Mesothelial cell of epicardium (in vitro differentiated cells): ENCODE results near the gene CPT1B. TPM values are rescaled to one million over a fixed set of nuclear protein-coding genes. Genes with fewer than 3 reads are reported as not detected.
A peak's percentile ranks its signal among the peaks of the same experiment; 100 is the strongest.
"Not testable (repeated sequence)": the region's sequence is repeated elsewhere in the genome, so short reads cannot be mapped to it uniquely, and the experiment has no call there.

Experiments used
- DNase-seq, 2 experiments: peaks; one replicate each; pipeline ENCODE4 v3.0.0; 2021; ENCODE audit warnings: low spot score in 2 of 2; ENCODE audit not compliant: unreplicated experiment in 2 of 2
- H3K27ac Mint-ChIP-seq: 2 replicates; pipeline ENCODE4 v1.8.0; 2021; ENCODE audit warnings: mixed read lengths
- H3K27me3 Mint-ChIP-seq: 2 replicates; pipeline ENCODE4 v1.8.0; 2021; ENCODE audit warnings: low read depth, mixed read lengths
- H3K36me3 Mint-ChIP-seq: 2 replicates; pipeline ENCODE4 v1.8.0; 2021; ENCODE audit warnings: mixed read lengths
- H3K4me1 Mint-ChIP-seq: 2 replicates; pipeline ENCODE4 v1.8.0; 2021; ENCODE audit warnings: mixed read lengths
- H3K4me3 Mint-ChIP-seq: 2 replicates; pipeline ENCODE4 v1.8.0; 2021; ENCODE audit warnings: mild to moderate bottlenecking, moderate library complexity, mixed read lengths
- H3K9me3 Mint-ChIP-seq: 2 replicates; pipeline ENCODE4 v1.8.0; 2021; ENCODE audit warnings: mixed read lengths
- CTCF ChIP-seq: fragments of 200-600 bp; sonication (generic); IDR thresholded peaks from one replicate; pipeline ENCODE4 v1.5.0; 2021; ENCODE audit warnings: antibody characterized with exemption; ENCODE audit not compliant: unreplicated experiment
- total RNA-seq: library from RNA; stranded (reverse); gene quantifications from 3 replicates; pipeline ENCODE4 v1.2.1, GENCODE V29; 2021

Gene CPT1B
- total RNA-seq, 1 donor from 2014 or later: 109 TPM

GRCh38 chr22:50540381-50540780 lies 37.8 kb downstream of the CPT1B start:
- no peak for TF ChIP-seq CTCF
- H3K27ac Mint-ChIP-seq: no peak overlapping the region
- H3K9me3 Mint-ChIP-seq: no peaks in the 10 kb centered on the region
- no peak for DNase-seq
- H3K4me3 Mint-ChIP-seq: no peak overlapping the region
- H3K36me3 Mint-ChIP-seq: no peaks in the 10 kb centered on the region
- H3K27me3 Mint-ChIP-seq: no peaks in the 10 kb centered on the region
- H3K4me1 Mint-ChIP-seq: peaks cover 15% of the 10 kb centered on the region

- no peaks in the 10 kb centered on the region for H3K9me3 Mint-ChIP-seq
- no peak overlapping the region for H3K4me3 Mint-ChIP-seq
- no peak for DNase-seq
- H3K36me3 Mint-ChIP-seq: no peaks in the 10 kb centered on the region
- peaks cover 26% of the 10 kb centered on the region for H3K4me1 Mint-ChIP-seq
- H3K27me3 Mint-ChIP-seq: peaks cover 4% of the 10 kb centered on the region
- TF ChIP-seq CTCF: no peak
- H3K27ac Mint-ChIP-seq: no peak overlapping the region
Measured at GRCh38 chr22:50537765-50538164, 40.5 kb downstream of the CPT1B start.

- Mint-ChIP-seq H3K9me3 (no peaks in the 10 kb centered on the region), H3K4me1 (peaks cover 30% of the 10 kb centered on the region), H3K36me3 (no peaks in the 10 kb centered on the region), H3K27ac (no peak overlapping the region), H3K27me3 (peaks cover 11% of the 10 kb centered on the region), H3K4me3 (no peak overlapping the region)
- TF ChIP-seq CTCF: no peak
- DNase-seq: no peak
Measured at GRCh38 chr22:50536226-50536625, 42.0 kb downstream of the CPT1B start.

- no peak for DNase-seq
- Mint-ChIP-seq H3K4me3 (no peak overlapping the region), H3K9me3 (no peaks in the 10 kb centered on the region), H3K4me1 (peaks cover 32% of the 10 kb centered on the region), H3K36me3 (no peaks in the 10 kb centered on the region), H3K27me3 (peaks cover 19% of the 10 kb centered on the region), H3K27ac (no peak overlapping the region)
- TF ChIP-seq CTCF: no peak
Measured at GRCh38 chr22:50535113-50535512, 43.1 kb downstream of the CPT1B start.

GRCh38 chr22:50533856-50534711 lies 44.1 kb downstream of the CPT1B start:
- not testable (repeated sequence) for H3K36me3 Mint-ChIP-seq, H3K9me3 Mint-ChIP-seq, DNase-seq
- H3K27ac Mint-ChIP-seq: peak overlapping the region; percentile 86
- peak overlapping the region; percentile 14 for H3K4me3 Mint-ChIP-seq
- H3K27me3 Mint-ChIP-seq: peaks cover 24% of the 10 kb centered on the region
- peaks cover 25% of the 10 kb centered on the region for H3K4me1 Mint-ChIP-seq
